DMS114 treated with DMSO at 0.1 percent for 48 hours (cell line): ENCODE results near the gene EPB41L1.

Experiments
- DNase-seq: peaks from one replicate; lab custom pipeline; 2025; ENCODE audit not compliant: unreplicated experiment; lab: John Stamatoyannopoulos, UW

The EPB41L1 gene

GRCh38 chr20:36154700-36155628 is at the start of gene EPB41L1:
EPB41L1 (plus strand) TSS chr20:36154740; CDS start chr20:36173778, 19,038 bp downstream.
- DNase-seq, result no peak

- DNase-seq, result no peak
Measured at GRCh38 chr20:36104856-36105255, 49.7 kb upstream of the EPB41L1 start.

- no peak for DNase-seq
Measured at GRCh38 chr20:36105711-36106226, 48.8 kb upstream of the EPB41L1 start.

GRCh38 chr20:36106606-36107005 is 47.9 kb upstream of the EPB41L1 start:
- DNase-seq, result no peak

- no peak for DNase-seq
Measured at GRCh38 chr20:36107881-36108280, 46.7 kb upstream of the EPB41L1 start.

- DNase-seq, result no peak
Measured at GRCh38 chr20:36109251-36109947, 45.1 kb upstream of the EPB41L1 start.

GRCh38 chr20:36110994-36111393 is 43.5 kb upstream of the EPB41L1 start:
- DNase-seq, result no peak

GRCh38 chr20:36112112-36112511 is 42.4 kb upstream of the EPB41L1 start:
- no peak for DNase-seq

GRCh38 chr20:36113036-36113435 is 41.5 kb upstream of the EPB41L1 start:
- DNase-seq, result no peak

- DNase-seq, result no peak
Measured at GRCh38 chr20:36113566-36114250, 40.8 kb upstream of the EPB41L1 start.

- DNase-seq, result no peak
Measured at GRCh38 chr20:36114707-36115106, 39.8 kb upstream of the EPB41L1 start.

- no peak for DNase-seq
Measured at GRCh38 chr20:36115925-36116324, 38.6 kb upstream of the EPB41L1 start.

GRCh38 chr20:36116807-36117441 is 37.6 kb upstream of the EPB41L1 start:
- DNase-seq, result no peak

- no peak for DNase-seq
Measured at GRCh38 chr20:36117638-36118037, 36.9 kb upstream of the EPB41L1 start.

GRCh38 chr20:36118371-36118770 is 36.2 kb upstream of the EPB41L1 start:
- DNase-seq, result no peak

- DNase-seq, result no peak
Measured at GRCh38 chr20:36119537-36119936, 35.0 kb upstream of the EPB41L1 start.

- DNase-seq, result no peak
Measured at GRCh38 chr20:36120241-36120640, 34.3 kb upstream of the EPB41L1 start.

GRCh38 chr20:36120991-36121390 is 33.5 kb upstream of the EPB41L1 start:
- DNase-seq, result no peak

GRCh38 chr20:36121981-36122930 is 32.3 kb upstream of the EPB41L1 start:
- DNase-seq, result no peak

- DNase-seq, result no peak
Measured at GRCh38 chr20:36122931-36123288, 31.6 kb upstream of the EPB41L1 start.
